AML-193 (cell line): ENCODE measurements around the gene RPL5.
A peak's percentile ranks its signal among the peaks of the same experiment; 100 is the strongest.
"Not testable (repeated sequence)": the region's sequence is repeated elsewhere in the genome, so short reads cannot be mapped to it uniquely, and the experiment has no call there.

ENCODE experiments used
- DNase-seq, 2 experiments: peaks; one replicate each; lab custom pipeline; 2025; lab: John Stamatoyannopoulos, UW

RPL5 gene

DNA sequence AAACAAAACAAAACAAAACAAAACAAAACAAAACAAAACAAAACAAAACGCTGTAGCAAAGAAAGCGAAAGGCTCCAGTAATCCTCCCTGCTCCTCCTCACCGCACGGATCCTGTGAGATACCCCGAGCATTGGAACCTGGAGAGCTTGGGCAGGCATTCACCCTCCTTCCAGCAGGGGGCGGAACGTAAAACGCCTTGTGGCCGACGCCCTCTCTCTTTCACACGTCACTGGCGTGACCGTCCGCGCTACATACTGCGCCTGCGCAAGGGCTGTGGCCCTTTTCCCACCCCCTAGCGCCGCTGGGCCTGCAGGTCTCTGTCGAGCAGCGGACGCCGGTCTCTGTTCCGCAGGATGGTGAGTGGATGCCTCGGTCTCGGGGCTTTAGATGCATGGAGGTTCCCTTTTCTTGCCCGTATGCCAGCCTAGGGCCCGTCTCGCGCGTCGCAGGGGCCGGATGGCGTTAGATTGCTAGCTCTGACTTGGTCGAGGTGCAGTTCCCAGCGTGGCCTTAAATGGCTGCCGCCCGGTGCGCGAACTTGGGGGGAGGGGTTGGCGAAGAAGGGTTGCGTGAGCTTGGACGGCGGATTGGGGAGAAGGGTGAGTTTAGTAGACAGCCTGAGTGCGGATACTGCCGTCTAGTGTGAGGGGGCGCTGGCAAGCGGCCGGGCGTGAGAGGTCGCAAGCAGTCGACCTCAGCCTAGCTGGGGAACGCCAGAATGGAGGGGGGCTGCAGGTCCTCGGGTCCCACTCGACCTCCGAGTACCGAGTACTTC is at the start of gene RPL5:
RPL5 (plus strand) TSS at position 279 of the 775 bp plus-strand sequence; CDS start at position 354, 75 bp downstream.
- peak; percentile 93 to 95 for DNase-seq

- not testable (repeated sequence) for DNase-seq
These were observed 48.3 kb upstream of the RPL5 start for GRCh38 chr1:92783550-92783949.

DNA sequence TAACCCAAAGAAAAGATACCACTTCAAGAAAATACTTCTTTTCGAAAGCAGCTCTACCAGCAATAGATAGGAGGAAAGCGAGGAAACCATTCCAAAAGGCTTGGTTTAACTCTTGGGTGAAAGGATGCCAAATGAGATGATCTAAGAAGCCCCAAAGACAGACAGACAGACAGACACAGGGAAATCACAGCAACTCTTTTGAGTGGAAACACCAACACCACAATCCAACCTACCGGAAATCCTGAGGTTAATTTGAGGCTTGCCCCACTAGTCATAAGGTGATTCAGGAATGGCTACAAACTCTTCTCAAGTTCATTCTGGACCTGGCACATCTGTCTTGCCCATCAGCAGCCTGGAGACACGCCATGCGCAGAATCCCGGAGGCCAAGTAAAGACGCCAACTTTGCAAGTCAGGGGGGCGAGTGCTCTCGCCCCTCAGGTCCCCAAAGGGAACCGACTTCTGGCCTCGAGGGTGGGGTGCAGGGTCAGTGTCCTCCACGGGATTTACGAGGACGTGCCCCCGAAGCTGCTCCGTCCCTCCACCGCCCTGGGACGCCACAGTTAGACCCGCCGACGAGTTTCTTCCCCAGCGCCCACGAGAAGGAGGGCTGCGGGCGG is 47.7 kb upstream of the RPL5 start:
- DNase-seq: no peak

GRCh38 chr1:92784639-92785500 is 47.0 kb upstream of the RPL5 start, which contains the start of gene EVI5:
Gene EVI5, minus strand, starts transcription at chr1:92785108. Its CDS starts 48,562 bp downstream, at chr1:92736546.
- DNase-seq: peak; percentile 42 to 53

DNA sequence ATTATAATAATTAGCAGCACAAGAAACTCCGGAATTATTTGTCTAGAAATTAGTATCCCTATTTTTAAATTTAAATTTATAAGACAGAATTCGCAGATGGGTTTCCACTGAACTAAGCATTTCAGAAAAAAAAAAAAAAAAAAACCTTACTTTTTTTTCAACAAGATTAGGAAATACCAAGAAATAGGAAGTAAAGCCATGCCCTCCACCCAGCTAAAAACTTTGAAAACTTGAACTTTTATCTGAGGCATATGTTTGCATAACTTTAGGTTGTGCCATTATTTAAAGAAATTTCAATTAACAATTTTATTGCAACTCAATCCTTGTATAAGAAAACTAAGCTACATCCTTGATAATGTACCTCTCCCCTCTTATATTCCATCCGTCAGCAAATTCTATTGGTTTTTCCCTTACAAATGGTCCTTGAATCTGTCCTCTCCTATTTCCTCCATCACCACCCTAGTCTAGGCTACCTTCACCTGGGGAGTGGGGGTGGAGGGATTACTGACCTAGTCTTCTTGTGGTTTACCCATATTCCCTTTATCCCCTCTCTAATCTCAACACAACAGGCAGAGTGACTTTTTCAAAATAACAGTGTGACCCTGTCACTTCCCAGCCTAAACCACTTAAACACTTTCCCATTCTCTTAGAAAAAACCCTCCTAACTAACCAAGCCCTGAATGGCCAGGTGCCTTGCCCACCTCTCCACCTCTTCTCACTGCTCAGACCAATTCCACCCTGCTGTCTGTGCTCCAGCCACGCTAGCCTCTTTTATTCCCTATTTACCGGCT is 45.5 kb upstream of the RPL5 start:
- DNase-seq: peak; percentile 50 to 66

GRCh38 chr1:92790081-92790480 is 41.8 kb upstream of the RPL5 start:
- DNase-seq: no peak

GRCh38 chr1:92790867-92791266 is 41.0 kb upstream of the RPL5 start:
- no peak for DNase-seq

- DNase-seq: no peak
These were observed 40.3 kb upstream of the RPL5 start for GRCh38 chr1:92791487-92792066.

- no peak for DNase-seq
These were observed 39.5 kb upstream of the RPL5 start for GRCh38 chr1:92792340-92792782.

- no peak for DNase-seq
These were observed 36.7 kb upstream of the RPL5 start for GRCh38 chr1:92795166-92795565.

DNA sequence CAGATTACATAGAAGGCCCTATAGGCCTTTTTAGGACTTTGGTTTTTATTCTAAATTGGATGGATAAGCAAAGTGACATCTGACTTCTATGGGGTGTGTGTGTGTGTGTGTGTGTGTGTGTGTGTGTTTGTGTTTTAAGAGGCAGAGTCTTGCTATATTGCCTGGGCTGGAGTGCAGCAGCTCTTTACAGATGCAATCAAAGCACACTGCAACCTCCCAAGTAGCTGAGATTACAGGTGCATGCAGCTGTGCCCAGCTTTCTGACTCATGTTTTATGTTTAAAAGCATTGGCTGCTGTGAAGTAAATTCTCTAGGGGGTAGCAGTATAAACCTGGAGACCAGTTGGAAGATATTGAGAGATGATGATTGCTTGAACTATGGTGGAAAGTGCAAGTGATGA is 34.5 kb upstream of the RPL5 start:
- DNase-seq: no peak

- no peak for DNase-seq
These were observed 33.9 kb upstream of the RPL5 start for GRCh38 chr1:92797961-92798360.

- DNase-seq: no peak
These were observed 28.5 kb upstream of the RPL5 start for GRCh38 chr1:92803140-92803887.

DNA sequence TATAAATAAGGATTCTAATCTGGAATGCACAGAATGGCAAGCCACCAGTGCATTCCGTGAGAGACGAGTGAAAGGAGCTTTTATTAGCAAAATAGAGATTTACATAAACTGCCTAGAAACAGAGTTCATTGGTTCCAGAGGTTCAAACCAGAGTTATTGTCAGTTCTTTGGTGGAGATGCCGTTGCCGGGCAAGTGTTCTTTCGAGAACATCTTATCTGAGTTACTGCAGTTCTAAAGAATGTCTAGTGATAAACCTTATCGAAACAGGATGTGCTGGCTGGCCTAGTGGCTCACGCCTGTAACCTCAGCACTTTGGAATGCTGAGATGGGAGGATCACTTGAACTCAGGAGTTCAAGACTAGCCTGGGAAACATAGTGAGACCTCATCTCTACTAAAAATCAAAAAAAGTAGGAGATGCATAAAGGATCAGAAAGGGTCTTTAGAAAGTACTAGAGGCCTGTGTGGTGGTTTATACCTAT is 27.1 kb upstream of the RPL5 start:
- DNase-seq: no peak

GRCh38 chr1:92805216-92805615 is 26.6 kb upstream of the RPL5 start:
- no peak for DNase-seq

DNA sequence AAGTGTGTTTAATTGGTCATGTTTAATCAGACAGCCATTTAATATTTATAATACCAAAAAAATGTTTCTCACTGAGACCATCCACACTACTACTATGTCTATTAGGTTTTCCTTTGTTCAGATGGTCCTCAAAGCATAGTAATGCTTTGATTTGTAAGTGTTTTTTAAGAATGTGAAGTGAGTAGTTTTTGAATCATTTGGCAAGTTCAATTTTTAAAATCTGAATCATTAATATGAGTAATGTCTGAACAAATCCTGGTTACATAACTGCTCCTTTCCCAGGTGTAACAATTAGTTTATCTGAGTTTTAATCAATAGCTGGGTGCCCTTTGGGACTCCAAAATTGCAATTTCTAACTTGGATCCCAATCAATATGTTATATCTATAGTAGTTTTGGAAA is 23.5 kb upstream of the RPL5 start:
- DNase-seq: no peak

- no peak for DNase-seq
These were observed 15.1 kb upstream of the RPL5 start for GRCh38 chr1:92816732-92817131.

- no peak for DNase-seq
These were observed 14.6 kb upstream of the RPL5 start for GRCh38 chr1:92817137-92817697.

DNA sequence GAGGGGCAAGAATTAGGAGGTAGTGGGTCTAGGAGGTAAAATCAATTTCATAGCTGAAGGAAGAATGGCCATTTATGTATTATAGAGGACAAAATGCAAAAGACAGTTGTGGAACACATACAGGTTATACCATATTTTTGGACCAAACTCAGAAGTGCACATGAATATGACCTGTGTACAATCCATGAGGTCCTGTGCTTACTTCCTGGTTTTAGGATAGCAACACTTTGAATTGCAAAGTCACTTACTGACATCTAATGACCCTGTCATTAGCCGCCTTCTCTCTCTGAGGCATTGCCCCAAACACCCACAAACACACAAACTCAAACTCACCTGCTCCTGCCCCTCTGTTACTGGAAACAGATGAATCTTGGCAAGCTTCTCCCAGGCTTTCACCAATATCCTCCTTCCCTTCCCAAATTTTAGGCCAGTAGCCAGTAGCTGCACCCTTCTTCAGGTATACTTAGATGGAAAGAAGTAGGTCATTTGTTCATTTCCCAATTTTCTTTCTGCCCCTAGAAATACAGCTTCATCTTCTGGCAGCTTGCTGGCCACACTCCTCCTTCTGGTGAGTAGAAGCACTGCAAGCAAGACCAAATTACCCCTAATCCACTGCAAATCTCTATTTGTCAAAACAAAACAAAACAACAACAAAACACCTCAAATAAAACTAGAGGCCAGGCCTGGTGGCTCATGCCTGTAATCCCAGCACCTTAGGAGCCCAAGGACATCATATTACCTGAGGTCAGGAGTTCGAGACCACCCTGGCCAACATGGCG is 13.7 kb upstream of the RPL5 start:
- peak; percentile 41 to 44 for DNase-seq
